Chondrocyte (in vitro differentiated cells): ENCODE data around the gene NLE1. TPM values are rescaled to one million over a fixed set of nuclear protein-coding genes. Genes with fewer than 3 reads are reported as not detected.
A peak's percentile ranks its signal among the peaks of the same experiment; 100 is the strongest.
"Not testable (repeated sequence)": the region's sequence is repeated elsewhere in the genome, so short reads cannot be mapped to it uniquely, and the experiment has no call there.

Source experiments
- DNase-seq: peaks from one replicate; pipeline ENCODE4 v3.0.0; 2021; ENCODE audit warnings: mixed read lengths, low spot score
- H3K27ac Mint-ChIP-seq: one replicate; pipeline ENCODE4 v1.8.0; 2021; ENCODE audit warnings: mild to moderate bottlenecking, moderate library complexity, mixed read lengths; ENCODE audit not compliant: unreplicated experiment
- H3K27me3 Mint-ChIP-seq: 2 replicates; pipeline ENCODE4 v1.8.0; 2021; ENCODE audit warnings: low read depth, mixed read lengths
- H3K36me3 Mint-ChIP-seq: 2 replicates; pipeline ENCODE4 v1.8.0; 2021; ENCODE audit warnings: low read depth, mixed read lengths
- H3K4me1 Mint-ChIP-seq: 2 replicates; pipeline ENCODE4 v1.8.0; 2021; ENCODE audit warnings: low read depth, mild to moderate bottlenecking, mixed read lengths
- H3K4me3 Mint-ChIP-seq: one replicate; pipeline ENCODE4 v1.8.0; 2021; ENCODE audit warnings: mild to moderate bottlenecking, moderate library complexity, mixed read lengths; ENCODE audit not compliant: unreplicated experiment
- H3K9me3 Mint-ChIP-seq: 2 replicates; pipeline ENCODE4 v1.8.0; 2021; ENCODE audit warnings: low read depth, mixed read lengths
- total RNA-seq: library from RNA; stranded (reverse); gene quantifications from 3 replicates; pipeline ENCODE4 v1.2.1, GENCODE V29; 2021
- TF ChIP-seq, protein P1 (sequence below): fragments of 200-600 bp; sonication (generic); IDR thresholded peaks from 2 replicates; pipeline ENCODE4 v1.5.0; 2021; ENCODE audit warnings: antibody characterized with exemption, mild to moderate bottlenecking, moderate library complexity

The NLE1 gene
- total RNA-seq, 1 donor from 2014 or later, result 10.2 TPM

DNA sequence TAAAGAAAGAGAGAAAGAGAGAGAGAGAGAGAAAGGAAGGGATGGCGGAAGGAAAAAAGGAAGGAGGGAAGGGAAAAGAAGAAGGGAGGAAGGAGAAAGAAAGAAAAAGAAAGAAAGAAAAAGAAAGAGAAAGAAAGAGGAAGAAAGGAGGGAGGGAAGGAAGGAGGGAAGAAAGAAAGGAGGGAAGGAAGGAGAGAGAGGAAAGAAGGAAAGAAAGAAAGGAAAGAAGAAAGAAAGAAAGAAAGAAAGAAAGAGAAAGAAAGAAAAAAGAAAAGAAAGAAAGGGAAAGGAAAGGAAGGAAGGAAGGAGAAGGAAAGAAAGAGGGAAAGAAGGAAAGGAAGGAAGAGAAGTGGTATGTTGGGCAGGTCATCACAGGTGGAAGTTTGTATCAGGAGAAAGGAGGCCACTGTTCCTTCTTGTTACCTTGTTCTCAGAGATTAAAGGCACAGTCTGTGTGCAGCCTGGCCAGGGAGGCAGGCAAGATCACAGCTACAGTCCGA is 32.8 kb upstream of the NLE1 start:
- H3K9me3 Mint-ChIP-seq, result no peaks in the 10 kb centered on the region
- TF ChIP-seq, protein P1, sequence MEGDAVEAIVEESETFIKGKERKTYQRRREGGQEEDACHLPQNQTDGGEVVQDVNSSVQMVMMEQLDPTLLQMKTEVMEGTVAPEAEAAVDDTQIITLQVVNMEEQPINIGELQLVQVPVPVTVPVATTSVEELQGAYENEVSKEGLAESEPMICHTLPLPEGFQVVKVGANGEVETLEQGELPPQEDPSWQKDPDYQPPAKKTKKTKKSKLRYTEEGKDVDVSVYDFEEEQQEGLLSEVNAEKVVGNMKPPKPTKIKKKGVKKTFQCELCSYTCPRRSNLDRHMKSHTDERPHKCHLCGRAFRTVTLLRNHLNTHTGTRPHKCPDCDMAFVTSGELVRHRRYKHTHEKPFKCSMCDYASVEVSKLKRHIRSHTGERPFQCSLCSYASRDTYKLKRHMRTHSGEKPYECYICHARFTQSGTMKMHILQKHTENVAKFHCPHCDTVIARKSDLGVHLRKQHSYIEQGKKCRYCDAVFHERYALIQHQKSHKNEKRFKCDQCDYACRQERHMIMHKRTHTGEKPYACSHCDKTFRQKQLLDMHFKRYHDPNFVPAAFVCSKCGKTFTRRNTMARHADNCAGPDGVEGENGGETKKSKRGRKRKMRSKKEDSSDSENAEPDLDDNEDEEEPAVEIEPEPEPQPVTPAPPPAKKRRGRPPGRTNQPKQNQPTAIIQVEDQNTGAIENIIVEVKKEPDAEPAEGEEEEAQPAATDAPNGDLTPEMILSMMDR, result no peak
- H3K4me1 Mint-ChIP-seq, result no peaks in the 10 kb centered on the region
- no peaks in the 10 kb centered on the region for H3K36me3 Mint-ChIP-seq
- H3K27ac Mint-ChIP-seq, result no peak overlapping the region
- no peak for DNase-seq
- H3K27me3 Mint-ChIP-seq, result peaks cover 6% of the 10 kb centered on the region
- H3K4me3 Mint-ChIP-seq, result no peak overlapping the region

DNA sequence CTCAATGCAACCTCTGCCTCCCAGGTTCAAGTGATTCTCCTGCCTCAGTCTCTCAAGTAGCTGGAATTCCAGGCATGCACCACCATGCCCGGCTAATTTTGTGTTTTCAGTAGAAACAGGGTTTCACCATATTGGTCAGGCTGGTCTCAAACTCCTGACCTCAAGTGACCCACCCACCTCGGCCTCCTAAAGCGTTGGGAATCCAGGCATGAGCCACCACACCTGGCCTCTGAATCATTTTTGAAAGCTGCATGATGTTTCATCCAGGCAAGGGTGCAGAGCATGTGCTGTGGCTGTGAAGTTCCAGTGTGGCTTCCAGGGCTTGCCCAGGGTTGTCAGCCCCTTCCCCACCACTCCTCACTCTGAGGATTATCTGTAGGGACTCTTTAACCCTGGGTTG is 30.2 kb upstream of the NLE1 start:
- H3K27me3 Mint-ChIP-seq, DNase-seq, H3K4me1 Mint-ChIP-seq, H3K4me3 Mint-ChIP-seq, H3K9me3 Mint-ChIP-seq, H3K36me3 Mint-ChIP-seq, H3K27ac Mint-ChIP-seq: not testable (repeated sequence)

DNA sequence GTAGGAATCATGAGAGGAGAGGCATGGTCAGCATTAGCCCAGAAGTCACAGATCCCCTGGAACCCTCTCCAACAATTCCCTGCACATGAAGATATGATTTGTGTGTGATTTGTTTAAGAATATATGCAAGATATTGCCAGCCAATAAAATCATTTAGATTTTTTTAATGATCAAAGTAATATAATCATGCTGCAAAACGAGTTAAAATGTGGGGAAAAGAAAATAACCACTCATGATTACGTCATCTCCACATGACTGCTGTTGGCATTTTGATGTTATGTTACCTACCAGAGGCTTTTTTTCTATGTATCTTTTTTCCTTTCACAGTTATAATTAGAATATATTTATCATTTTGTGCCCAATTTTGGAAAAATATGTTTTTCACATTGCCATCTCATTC is 29.7 kb upstream of the NLE1 start:
- no peaks in the 10 kb centered on the region for H3K9me3 Mint-ChIP-seq
- no peaks in the 10 kb centered on the region for H3K36me3 Mint-ChIP-seq
- no peak for DNase-seq
- H3K4me3 Mint-ChIP-seq, result no peak overlapping the region
- TF ChIP-seq, protein P1, result no peak
- H3K27me3 Mint-ChIP-seq, result peaks cover 6% of the 10 kb centered on the region
- H3K27ac Mint-ChIP-seq, result no peak overlapping the region
- no peaks in the 10 kb centered on the region for H3K4me1 Mint-ChIP-seq

DNA sequence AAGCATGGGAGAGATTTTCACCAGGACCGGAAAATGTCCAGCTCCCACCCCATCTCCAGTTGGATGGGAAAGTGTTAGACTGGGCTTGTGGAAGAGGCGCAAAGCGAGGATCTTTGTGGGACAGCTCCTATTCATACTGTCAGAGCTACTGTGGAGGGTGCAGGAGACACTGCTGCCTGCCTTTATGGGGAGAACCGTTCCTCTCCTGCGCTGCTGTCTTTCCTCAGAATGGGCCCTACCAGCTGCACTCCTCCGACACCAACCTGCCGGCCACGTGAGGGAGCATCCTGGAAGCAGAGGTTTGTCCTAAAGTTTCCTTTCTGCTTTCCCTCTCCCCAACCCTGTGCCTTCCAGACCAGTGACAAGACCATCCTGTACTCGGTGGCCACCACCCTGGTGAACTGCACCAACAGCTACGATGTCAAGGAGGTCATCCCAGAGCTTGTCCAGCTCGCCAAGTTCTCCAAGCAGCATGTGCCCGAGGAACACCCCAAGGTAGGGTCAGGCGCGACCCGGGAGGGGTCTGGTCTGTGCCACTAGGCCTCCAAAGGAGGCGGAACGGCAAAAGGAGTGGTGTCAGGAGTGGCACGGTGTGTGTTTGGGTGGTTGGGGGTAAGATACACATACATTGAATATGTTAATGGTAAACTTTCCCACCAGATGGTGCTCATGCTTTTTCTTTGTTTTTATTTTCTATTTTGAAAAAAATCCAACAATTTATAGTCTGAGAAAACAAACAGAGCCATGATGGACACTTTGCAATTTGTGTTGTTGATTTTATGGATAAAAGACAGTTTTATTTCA is 29.1 kb upstream of the NLE1 start:
- no peak overlapping the region for H3K27ac Mint-ChIP-seq
- H3K9me3 Mint-ChIP-seq, result no peaks in the 10 kb centered on the region
- no peaks in the 10 kb centered on the region for H3K4me1 Mint-ChIP-seq
- H3K4me3 Mint-ChIP-seq, result no peak overlapping the region
- TF ChIP-seq, protein P1, result peak; percentile 73
- H3K27me3 Mint-ChIP-seq, result peaks cover 9% of the 10 kb centered on the region
- no peaks in the 10 kb centered on the region for H3K36me3 Mint-ChIP-seq
- no peak for DNase-seq

DNA sequence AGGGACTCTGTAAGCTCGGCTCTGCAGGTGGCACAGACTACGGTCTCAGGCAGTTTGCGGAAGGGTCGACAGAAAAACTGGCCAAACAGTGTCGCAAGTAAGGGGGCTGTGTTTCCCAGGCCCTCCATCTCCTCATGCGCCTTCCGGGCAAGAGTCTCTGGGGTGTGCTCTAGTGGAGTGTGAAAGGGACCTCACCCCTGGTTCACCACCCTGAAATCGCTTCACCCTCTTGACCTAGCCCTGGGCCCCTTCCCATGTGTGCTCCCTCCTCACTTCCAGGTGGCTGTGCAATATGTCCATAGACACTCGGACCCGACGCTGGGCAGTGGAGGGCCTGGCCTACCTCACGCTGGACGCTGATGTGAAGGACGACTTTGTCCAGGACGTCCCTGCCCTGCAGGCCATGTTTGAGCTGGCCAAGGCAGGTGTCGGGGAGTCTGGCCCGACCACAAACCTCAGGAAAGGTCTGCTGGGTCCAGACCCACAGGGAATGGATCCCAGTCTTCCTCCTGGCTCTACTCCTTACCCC is 27.8 kb upstream of the NLE1 start:
- Mint-ChIP-seq H3K9me3 (no peaks in the 10 kb centered on the region), H3K4me1 (no peaks in the 10 kb centered on the region), H3K36me3 (no peaks in the 10 kb centered on the region), H3K27ac (no peak overlapping the region), H3K27me3 (peaks cover 7% of the 10 kb centered on the region), H3K4me3 (no peak overlapping the region)
- TF ChIP-seq, protein P1, result no peak
- no peak for DNase-seq
